ENCODE results near the gene ACADS. TPM values are rescaled to one million over a fixed set of nuclear protein-coding genes. Genes with fewer than 3 reads are reported as not detected.

ACADS gene
- total RNA-seq, 1 experiment from 2014 or later = 11.0 TPM

DNA sequence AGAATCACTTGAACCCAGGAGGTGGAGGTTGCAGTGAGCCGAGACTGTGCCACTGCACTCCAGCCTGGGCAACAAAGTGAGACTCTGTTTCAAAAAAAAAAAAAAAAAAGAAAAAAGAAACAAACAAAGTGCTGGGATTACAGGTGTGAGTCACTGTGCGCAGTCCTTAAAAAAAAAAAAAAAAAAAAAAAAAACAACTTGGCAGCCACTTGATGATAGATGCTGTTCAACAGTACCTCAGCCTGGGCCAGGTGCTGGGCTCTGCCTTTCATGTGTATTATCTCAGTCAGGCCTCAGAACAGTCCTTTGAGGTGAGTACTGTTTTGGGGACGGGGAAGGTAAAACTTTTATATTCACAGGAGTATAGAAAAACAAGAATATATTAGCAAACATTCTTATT lies 9.6 kb downstream of the ACADS start:
- H3K36me3 Mint-ChIP-seq = peaks cover 16% of the 10 kb centered on the region
- ATAC-seq = no peak
- H3K27me3 Mint-ChIP-seq (ENCODE audit: low read depth) = no peaks in the 10 kb centered on the region
- no peak overlapping the region for H3K4me3 Mint-ChIP-seq
- no peaks in the 10 kb centered on the region for H3K4me1 Mint-ChIP-seq
- ChIA-PET CTCF (interaction anchor here (1.3 kb wide), 1 partner anchor 270 kb away, joined by 3 read pairs; no protein-coding TSS in a partner anchor), POLR2A (no interaction called here)
- no peak for DNase-seq (ENCODE audit: low spot score)
- peaks cover 5% of the 10 kb centered on the region for H3K9me3 Mint-ChIP-seq
- TF ChIP-seq MYBL2 (CRISPR knock-in tag; IDR thresholded peaks at IDR 0.05) (no peak), JAZF1 (CRISPR knock-in tag; IDR thresholded peaks at IDR 0.05) (no peak), ZNF138 (CRISPR knock-in tag; conservative IDR thresholded peaks at IDR 0.05) (no peak), TEAD4 (CRISPR knock-in tag; IDR thresholded peaks at IDR 0.05) (no peak), OVOL2 (CRISPR knock-in tag; IDR thresholded peaks at IDR 0.05; ENCODE audit: borderline replicate concordance) (no peak), ZBTB21 (CRISPR knock-in tag; IDR thresholded peaks at IDR 0.05; ENCODE audit: borderline replicate concordance) (no peak), TEAD1 (CRISPR knock-in tag; IDR thresholded peaks at IDR 0.05) (no peak), NFATC4 (CRISPR knock-in tag; IDR thresholded peaks at IDR 0.05) (no peak)
- TF ChIP-seq, protein P1, sequence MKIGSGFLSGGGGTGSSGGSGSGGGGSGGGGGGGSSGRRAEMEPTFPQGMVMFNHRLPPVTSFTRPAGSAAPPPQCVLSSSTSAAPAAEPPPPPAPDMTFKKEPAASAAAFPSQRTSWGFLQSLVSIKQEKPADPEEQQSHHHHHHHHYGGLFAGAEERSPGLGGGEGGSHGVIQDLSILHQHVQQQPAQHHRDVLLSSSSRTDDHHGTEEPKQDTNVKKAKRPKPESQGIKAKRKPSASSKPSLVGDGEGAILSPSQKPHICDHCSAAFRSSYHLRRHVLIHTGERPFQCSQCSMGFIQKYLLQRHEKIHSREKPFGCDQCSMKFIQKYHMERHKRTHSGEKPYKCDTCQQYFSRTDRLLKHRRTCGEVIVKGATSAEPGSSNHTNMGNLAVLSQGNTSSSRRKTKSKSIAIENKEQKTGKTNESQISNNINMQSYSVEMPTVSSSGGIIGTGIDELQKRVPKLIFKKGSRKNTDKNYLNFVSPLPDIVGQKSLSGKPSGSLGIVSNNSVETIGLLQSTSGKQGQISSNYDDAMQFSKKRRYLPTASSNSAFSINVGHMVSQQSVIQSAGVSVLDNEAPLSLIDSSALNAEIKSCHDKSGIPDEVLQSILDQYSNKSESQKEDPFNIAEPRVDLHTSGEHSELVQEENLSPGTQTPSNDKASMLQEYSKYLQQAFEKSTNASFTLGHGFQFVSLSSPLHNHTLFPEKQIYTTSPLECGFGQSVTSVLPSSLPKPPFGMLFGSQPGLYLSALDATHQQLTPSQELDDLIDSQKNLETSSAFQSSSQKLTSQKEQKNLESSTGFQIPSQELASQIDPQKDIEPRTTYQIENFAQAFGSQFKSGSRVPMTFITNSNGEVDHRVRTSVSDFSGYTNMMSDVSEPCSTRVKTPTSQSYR (CRISPR knock-in tag; IDR thresholded peaks at IDR 0.05) = no peak
- TF ChIP-seq, protein P2, sequence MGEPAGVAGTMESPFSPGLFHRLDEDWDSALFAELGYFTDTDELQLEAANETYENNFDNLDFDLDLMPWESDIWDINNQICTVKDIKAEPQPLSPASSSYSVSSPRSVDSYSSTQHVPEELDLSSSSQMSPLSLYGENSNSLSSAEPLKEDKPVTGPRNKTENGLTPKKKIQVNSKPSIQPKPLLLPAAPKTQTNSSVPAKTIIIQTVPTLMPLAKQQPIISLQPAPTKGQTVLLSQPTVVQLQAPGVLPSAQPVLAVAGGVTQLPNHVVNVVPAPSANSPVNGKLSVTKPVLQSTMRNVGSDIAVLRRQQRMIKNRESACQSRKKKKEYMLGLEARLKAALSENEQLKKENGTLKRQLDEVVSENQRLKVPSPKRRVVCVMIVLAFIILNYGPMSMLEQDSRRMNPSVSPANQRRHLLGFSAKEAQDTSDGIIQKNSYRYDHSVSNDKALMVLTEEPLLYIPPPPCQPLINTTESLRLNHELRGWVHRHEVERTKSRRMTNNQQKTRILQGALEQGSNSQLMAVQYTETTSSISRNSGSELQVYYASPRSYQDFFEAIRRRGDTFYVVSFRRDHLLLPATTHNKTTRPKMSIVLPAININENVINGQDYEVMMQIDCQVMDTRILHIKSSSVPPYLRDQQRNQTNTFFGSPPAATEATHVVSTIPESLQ (CRISPR knock-in tag; IDR thresholded peaks at IDR 0.05) = no peak
- TF ChIP-seq, protein P3, sequence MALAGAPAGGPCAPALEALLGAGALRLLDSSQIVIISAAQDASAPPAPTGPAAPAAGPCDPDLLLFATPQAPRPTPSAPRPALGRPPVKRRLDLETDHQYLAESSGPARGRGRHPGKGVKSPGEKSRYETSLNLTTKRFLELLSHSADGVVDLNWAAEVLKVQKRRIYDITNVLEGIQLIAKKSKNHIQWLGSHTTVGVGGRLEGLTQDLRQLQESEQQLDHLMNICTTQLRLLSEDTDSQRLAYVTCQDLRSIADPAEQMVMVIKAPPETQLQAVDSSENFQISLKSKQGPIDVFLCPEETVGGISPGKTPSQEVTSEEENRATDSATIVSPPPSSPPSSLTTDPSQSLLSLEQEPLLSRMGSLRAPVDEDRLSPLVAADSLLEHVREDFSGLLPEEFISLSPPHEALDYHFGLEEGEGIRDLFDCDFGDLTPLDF (CRISPR knock-in tag; IDR thresholded peaks at IDR 0.05) = no peak
- TF ChIP-seq, protein P4, sequence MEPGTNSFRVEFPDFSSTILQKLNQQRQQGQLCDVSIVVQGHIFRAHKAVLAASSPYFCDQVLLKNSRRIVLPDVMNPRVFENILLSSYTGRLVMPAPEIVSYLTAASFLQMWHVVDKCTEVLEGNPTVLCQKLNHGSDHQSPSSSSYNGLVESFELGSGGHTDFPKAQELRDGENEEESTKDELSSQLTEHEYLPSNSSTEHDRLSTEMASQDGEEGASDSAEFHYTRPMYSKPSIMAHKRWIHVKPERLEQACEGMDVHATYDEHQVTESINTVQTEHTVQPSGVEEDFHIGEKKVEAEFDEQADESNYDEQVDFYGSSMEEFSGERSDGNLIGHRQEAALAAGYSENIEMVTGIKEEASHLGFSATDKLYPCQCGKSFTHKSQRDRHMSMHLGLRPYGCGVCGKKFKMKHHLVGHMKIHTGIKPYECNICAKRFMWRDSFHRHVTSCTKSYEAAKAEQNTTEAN (CRISPR knock-in tag; IDR thresholded peaks at IDR 0.05) = no peak
- TF ChIP-seq, protein P5, sequence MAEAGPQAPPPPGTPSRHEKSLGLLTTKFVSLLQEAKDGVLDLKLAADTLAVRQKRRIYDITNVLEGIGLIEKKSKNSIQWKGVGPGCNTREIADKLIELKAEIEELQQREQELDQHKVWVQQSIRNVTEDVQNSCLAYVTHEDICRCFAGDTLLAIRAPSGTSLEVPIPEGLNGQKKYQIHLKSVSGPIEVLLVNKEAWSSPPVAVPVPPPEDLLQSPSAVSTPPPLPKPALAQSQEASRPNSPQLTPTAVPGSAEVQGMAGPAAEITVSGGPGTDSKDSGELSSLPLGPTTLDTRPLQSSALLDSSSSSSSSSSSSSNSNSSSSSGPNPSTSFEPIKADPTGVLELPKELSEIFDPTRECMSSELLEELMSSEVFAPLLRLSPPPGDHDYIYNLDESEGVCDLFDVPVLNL (CRISPR knock-in tag; IDR thresholded peaks at IDR 0.05; ENCODE audit: borderline replicate concordance, low read depth) = no peak
- H3K27ac Mint-ChIP-seq = no peak overlapping the region

DNA sequence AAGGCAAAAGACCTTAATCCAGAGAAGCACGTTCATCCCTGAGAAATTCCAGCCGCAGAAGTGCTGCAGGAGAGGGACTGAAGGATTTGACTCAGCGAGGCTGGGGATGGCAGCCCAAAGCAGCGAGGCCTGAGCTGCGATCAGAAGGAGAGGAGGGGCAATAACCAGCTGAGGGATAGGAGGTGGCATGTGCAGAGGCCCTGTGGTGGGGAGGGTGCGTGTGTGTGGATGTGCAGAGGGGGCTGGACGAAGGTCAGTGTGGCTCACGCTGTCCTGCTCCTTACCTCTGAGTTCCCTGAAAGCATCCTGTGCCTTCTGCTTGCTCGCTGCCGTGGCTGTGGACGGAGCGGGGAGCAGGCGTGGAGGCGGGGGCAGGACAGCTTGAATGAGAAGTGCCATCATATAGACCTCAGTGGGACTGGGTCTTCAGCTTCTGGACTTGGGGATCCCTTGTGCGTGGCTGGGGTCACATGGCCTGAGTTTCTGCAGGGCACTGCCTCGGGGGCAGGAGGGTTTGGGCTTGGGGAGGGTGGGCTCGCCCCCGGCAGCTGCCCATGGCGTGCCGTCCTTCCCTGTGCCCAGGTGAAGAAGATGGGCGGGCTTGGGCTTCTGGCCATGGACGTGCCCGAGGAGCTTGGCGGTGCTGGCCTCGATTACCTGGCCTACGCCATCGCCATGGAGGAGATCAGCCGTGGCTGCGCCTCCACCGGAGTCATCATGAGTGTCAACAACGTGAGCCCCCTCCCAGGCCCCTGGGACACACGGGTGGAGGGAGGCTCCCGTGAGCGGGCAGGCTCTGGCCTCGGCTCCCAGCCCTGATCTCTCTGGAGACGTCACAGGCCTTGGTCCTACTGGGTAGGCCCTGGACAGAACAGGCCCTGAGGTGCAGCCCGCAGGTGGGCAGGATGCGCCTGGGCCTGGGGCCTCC lies 11.0 kb downstream of the ACADS start:
- no peak for TF ChIP-seq ZNF423 (CRISPR knock-in tag; IDR thresholded peaks at IDR 0.05)
- Mint-ChIP-seq H3K4me1 (no peaks in the 10 kb centered on the region), H3K9me3 (peaks cover 5% of the 10 kb centered on the region), H3K36me3 (peaks cover 11% of the 10 kb centered on the region), H3K27ac (peak overlapping the region; percentile 71; the same call in 1 of the 2 replicates), H3K4me3 (no peak overlapping the region), H3K27me3 (ENCODE audit: low read depth) (no peaks in the 10 kb centered on the region)
- DNase-seq (ENCODE audit: low spot score) = no peak
- POLR2A ChIA-PET = no interaction called here
- CTCF ChIA-PET = interaction anchor here (0.8 to 2.9 kb wide), 7 partner anchors 15 to 268 kb away, joined by 3 to 32 read pairs (median 10); no protein-coding TSS in a partner anchor
- ATAC-seq = no peak

All from WTC11 (cell line).